K562 treated with DMSO at 1 percent for 12 hours (cell line): Measurements from ENCODE around the gene CREB3L1. TPM values are rescaled to one million over a fixed set of nuclear protein-coding genes. Genes with fewer than 3 reads are reported as not detected.

Source experiments
- total RNA-seq: library from RNA; unstranded; fragments of 300-600 nt; gene quantifications from 2 replicates; pipeline ENCODE4 v1.2.3, GENCODE V29; 2022; ENCODE audit not compliant: insufficient read depth

Gene CREB3L1
- 13.7 and 36.0 TPM in 2 replicates for total RNA-seq

GRCh38 chr11:46277622-46278386 is at the start of gene CREB3L1:
TSS of gene CREB3L1 (plus strand) at chr11:46277662. CDS start at chr11:46278112, 450 bp downstream.

GRCh38 chr11:46346886-46347636 is 69.6 kb downstream of the CREB3L1 start, which contains the start of gene DGKZ:
TSS of gene DGKZ (plus strand) at chr11:46347463. CDS start at chr11:46347660, 197 bp downstream.

Other genes with a start within 250 kb of the CREB3L1 start
- 9.1 and 27.2 TPM in 2 replicates for gene PHF21A, start 156.2 kb upstream of the CREB3L1 start, total RNA-seq
- gene DGKZ, start 69.8 kb downstream of the CREB3L1 start, total RNA-seq: 55.5 and 84.0 TPM in 2 replicates
- 191 and 236 TPM in 2 replicates for gene MDK, start 104.0 kb downstream of the CREB3L1 start, total RNA-seq
- 0.78 TPM in 1 of 2 replicates, not detected in the other for gene CHRM4, start 114.1 kb downstream of the CREB3L1 start, total RNA-seq